Thyroid gland (tissue), 4 donors: ENCODE results near the gene HOXB9. TPM values are rescaled to one million over a fixed set of nuclear protein-coding genes. Genes with fewer than 3 reads are reported as not detected.

Source experiments
- DNase-seq, 2 donors: peaks; one replicate each; pipeline ENCODE4 v3.0.0-alpha.2; 2019
- H3K27ac ChIP-seq, 3 donors: fragments of 200-600 bp; sonication (generic); 1 replicate in 2 of 3; 2 replicates in 1 of 3; pipeline ENCODE4 v1.5.1; 2016 to 2019; ENCODE audit warnings: mild to moderate bottlenecking in 1 of 3, moderate library complexity in 1 of 3
- H3K27me3 ChIP-seq: fragments of 200-600 bp; sonication (generic); one replicate; pipeline ENCODE4 v1.5.1; 2019
- H3K36me3 ChIP-seq, 2 donors: fragments of 200-600 bp; sonication (generic); one replicate each; pipeline ENCODE4 v1.5.1; 2016 to 2019
- H3K4me1 ChIP-seq, 2 donors: fragments of 200-600 bp; sonication (generic); one replicate each; pipeline ENCODE4 v1.5.1; 2017 to 2019
- H3K4me3 ChIP-seq, 3 donors: fragments of 200-600 bp; sonication (generic); replicated peaks in 1 of 3; 1 replicate in 2 of 3; 2 replicates in 1 of 3; pipeline ENCODE4 v1.5.1; 2016; ENCODE audit warnings: mild to moderate bottlenecking in 1 of 3
- H3K9me3 ChIP-seq: fragments of 200-600 bp; sonication (generic); one replicate; pipeline ENCODE4 v1.5.1; 2017
- POLR2A ChIP-seq, 2 donors: fragments of 450-650 bp; IDR thresholded peaks; one replicate each; pipeline ENCODE4 v1.6.1; 2017; ENCODE audit warnings: antibody characterized with exemption in 2 of 2, mild to moderate bottlenecking in 2 of 2, moderate library complexity in 1 of 2
- WGBS, 2 donors: methylation state at CpG; one replicate each; pipeline ENCODE4 v1.1.5; 2017; 5-methylcytosine and 5-hydroxymethylcytosine counted together
- intact Hi-C: fragments of 100-400 bp; cut with DNase I; formaldehyde crosslinking; loops from one replicate; pipeline ENCODE4 v1.15.1; 2023
- total RNA-seq, 4 donors: library from RNA; depleted of rRNA; stranded (reverse); fragments of >200 nt; gene quantifications; one replicate each; pipeline ENCODE4 v1.2.3, GENCODE V29; 2016
- TF ChIP-seq, protein P1 (sequence below), 6 experiments: fragments of 200-600 bp in 3 of 6; fragments of 450-650 bp in 3 of 6; sonication (generic) in 3 of 6; IDR thresholded peaks; one replicate each; pipeline ENCODE4 v1.5.1; 2016 to 2019; ENCODE audit warnings: antibody characterized with exemption in 6 of 6, mild to moderate bottlenecking in 2 of 6, inconsistent platforms in 1 of 6, moderate library complexity in 1 of 6

The HOXB9 gene
- not detected for total RNA-seq

DNA sequence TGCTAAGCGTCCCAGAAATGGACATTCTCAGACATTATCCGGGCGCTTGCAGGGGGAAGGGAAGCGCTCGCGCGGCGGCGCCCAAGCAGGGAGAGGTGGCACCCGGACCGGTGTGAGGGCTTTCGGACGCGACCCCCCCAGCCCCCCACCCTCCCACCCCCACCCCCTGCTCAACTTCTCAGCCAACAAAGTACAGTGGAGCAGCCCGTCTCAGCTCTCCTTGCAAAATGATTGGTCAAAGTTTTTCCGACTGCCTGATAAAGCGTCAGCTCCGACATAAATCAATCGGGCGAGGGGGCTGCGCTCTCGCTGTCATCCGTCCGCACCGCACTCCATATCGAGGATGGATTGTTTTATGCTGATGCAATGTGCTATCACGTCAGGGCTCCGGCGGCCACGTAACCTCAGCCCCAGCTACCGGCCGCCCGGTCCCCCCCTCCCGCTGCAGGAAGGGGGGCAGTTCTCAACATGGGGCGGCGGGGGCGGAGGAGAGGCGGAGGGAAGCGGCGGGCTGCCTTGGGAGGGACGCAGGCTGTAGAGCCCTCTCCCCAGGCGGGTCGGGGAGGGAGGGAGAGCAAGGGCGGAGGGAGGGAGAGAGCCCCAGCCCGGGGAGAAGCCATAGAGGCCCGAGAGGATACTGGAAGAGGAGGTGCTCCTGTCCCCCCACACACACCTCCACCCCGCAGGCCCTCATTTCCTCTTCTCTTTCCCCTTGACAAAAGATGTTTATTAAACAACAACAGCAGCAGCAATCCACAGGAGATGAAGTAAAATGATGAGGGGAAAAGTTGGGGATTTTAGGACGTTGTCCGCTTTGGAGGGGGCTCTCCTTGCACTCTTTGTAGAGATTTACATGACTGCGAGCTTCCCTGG, at the start of gene HOXB9:
Gene HOXB9 (minus strand): TSS at position 114 of the 873 bp plus-strand sequence. CDS start 89 bp downstream, at position 25.
- intact Hi-C loops: no loop called here
- no peak within 1 kb of the TSS for H3K27ac ChIP-seq
- H3K36me3 ChIP-seq: no peaks in the 10 kb centered on the region
- peak within 1 kb of the TSS in 1 of 3 donors; percentile 10 for H3K4me3 ChIP-seq
- peaks cover 74% of the 10 kb centered on the region for H3K27me3 ChIP-seq
- DNase-seq: no peak
- TF ChIP-seq, protein P1, sequence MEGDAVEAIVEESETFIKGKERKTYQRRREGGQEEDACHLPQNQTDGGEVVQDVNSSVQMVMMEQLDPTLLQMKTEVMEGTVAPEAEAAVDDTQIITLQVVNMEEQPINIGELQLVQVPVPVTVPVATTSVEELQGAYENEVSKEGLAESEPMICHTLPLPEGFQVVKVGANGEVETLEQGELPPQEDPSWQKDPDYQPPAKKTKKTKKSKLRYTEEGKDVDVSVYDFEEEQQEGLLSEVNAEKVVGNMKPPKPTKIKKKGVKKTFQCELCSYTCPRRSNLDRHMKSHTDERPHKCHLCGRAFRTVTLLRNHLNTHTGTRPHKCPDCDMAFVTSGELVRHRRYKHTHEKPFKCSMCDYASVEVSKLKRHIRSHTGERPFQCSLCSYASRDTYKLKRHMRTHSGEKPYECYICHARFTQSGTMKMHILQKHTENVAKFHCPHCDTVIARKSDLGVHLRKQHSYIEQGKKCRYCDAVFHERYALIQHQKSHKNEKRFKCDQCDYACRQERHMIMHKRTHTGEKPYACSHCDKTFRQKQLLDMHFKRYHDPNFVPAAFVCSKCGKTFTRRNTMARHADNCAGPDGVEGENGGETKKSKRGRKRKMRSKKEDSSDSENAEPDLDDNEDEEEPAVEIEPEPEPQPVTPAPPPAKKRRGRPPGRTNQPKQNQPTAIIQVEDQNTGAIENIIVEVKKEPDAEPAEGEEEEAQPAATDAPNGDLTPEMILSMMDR (IDR thresholded peaks at IDR 0.05): no peak
- TF ChIP-seq POLR2A (IDR thresholded peaks at IDR 0.05): no peak
- no peaks in the 10 kb centered on the region for H3K9me3 ChIP-seq
- 2 to 3% methylated on average over 10 to 27 of the region's 50 CpGs for WGBS, 2 donors
- peaks cover 10 to 20% of the 10 kb centered on the region in 2 donors for H3K4me1 ChIP-seq

DNA sequence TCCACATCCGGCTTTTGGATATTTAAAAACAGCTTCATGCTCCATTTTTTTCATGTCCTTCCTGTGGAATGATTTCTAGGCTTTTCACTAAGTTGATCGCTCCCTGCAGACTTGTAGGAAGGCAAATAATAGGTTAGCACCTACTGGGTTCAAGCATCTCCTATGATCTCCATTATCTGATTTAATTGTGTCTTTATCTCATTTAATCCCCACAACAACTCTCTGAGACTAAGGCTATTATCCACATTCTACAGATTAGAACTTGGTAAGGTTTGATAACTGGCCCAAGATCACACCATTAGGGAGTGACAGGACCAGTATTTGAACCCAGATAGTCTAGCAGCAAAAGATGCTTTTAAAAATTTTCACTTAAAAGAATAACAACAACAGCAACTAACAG, 46.2 kb upstream of the HOXB9 start:
- Histone ChIP-seq H3K27me3 (no peaks in the 10 kb centered on the region), H3K4me1 (no peaks in the 10 kb centered on the region), H3K27ac (no peak overlapping the region), H3K9me3 (no peaks in the 10 kb centered on the region), H3K36me3 (no peaks in the 10 kb centered on the region), H3K4me3 (no peak overlapping the region)
- TF ChIP-seq, protein P1 (IDR thresholded peaks at IDR 0.05): no peak
- no peak for TF ChIP-seq POLR2A (IDR thresholded peaks at IDR 0.05)
- WGBS, 2 donors: 53 to 60% methylated on average over 2 of the region's 2 CpGs
- no peak for DNase-seq
- intact Hi-C loops: loop anchor here (10.0 kb wide), 2 partner anchors 112 to 212 kb away; no protein-coding TSS in a partner anchor

DNA sequence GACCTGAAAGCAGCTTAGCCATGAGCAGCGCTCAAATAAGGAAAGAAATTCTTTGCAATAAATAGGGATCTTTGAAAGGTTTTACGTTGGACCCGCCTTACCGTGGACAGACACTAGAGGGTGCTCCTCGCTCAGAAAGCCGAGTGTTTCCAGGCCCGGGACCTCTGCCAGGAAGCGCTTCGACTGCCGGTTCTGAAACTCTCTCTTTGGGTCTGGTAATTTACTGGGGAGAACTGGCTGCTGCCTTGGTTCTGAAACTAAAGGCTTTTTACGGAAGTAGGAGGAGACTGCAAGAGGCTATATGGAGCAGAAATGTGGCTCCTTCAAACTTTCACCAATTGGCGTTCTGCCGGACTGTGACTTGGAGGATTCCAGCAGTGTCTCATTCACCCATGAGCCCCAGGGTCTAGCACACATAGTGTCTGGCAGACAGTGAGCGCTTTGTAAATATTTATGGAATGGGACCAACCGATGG, 45.6 kb upstream of the HOXB9 start:
- no peak overlapping the region for H3K4me3 ChIP-seq
- no peaks in the 10 kb centered on the region for H3K4me1 ChIP-seq
- intact Hi-C loops: loop anchor here (10.0 kb wide), 2 partner anchors 113 to 213 kb away; no protein-coding TSS in a partner anchor
- TF ChIP-seq POLR2A (IDR thresholded peaks at IDR 0.05): no peak
- TF ChIP-seq, protein P1 (IDR thresholded peaks at IDR 0.05): peak; percentile 53 to 92 (median 82)
- WGBS, 2 donors: 2% methylated on average over 14 to 15 of the region's 15 CpGs
- no peak overlapping the region for H3K27ac ChIP-seq
- H3K36me3 ChIP-seq: no peaks in the 10 kb centered on the region
- no peaks in the 10 kb centered on the region for H3K27me3 ChIP-seq
- DNase-seq: peak; percentile 86 to 87
- no peaks in the 10 kb centered on the region for H3K9me3 ChIP-seq

DNA sequence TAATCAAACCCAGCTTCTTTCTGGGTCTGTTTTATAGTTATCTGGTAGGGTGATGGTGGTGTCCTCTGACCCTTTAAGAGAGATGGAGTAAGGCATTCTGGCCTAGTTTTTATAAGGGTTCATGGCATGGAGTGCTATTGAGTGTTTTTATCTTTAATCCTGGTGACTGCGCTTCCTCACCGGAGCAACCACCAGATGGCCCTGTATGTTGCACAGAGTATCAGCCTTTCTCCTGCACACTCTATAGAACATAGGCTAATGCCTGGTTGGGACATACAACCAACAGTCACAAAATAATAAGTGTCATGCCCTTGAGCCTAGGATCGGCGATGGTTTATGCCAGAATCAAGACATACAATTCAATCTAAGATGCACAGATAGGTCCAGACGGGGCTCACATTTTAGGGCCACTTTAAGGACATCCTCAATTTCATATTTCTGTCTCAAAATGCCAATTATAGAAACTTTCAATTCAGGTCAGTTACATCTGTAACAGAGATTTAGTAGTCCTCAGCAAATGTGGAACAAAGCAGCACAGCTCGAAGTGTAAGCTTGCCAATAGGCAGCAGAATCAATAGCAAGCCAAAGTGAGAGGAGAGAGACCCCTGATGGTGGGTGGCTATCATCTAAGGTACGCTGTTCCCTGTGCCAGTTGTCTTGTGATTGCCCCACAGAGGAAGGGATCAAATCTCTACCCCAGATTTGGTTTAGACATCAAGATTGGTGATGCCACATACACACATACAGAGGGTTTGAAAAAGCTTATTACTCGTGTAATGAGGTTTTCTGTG, 37.2 kb upstream of the HOXB9 start:
- intact Hi-C loops: no loop called here
- H3K4me1 ChIP-seq: no peaks in the 10 kb centered on the region
- no peaks in the 10 kb centered on the region for H3K9me3 ChIP-seq
- no peak for DNase-seq
- TF ChIP-seq, protein P1 (IDR thresholded peaks at IDR 0.05): no peak
- TF ChIP-seq POLR2A (IDR thresholded peaks at IDR 0.05): no peak
- no peaks in the 10 kb centered on the region for H3K36me3 ChIP-seq
- no peak overlapping the region for H3K27ac ChIP-seq
- WGBS, 2 donors: 78 to 83% methylated on average over 8 of the region's 8 CpGs
- no peaks in the 10 kb centered on the region for H3K27me3 ChIP-seq
- H3K4me3 ChIP-seq: no peak overlapping the region
